H1 (cell line): ENCODE measurements around the gene HMCN2.

ENCODE experiments used
- BRCA1 ChIP-seq: IDR thresholded peaks from 2 replicates; pipeline ENCODE4 v1.6.1; 2012; ENCODE audit warnings: low read depth, low read length, improper control_type of control experiment
- CHD2 ChIP-seq: IDR thresholded peaks from 2 replicates; pipeline ENCODE4 v1.6.1; 2012; ENCODE audit warnings: low read length, improper control_type of control experiment
- GABPA ChIP-seq: IDR thresholded peaks from 2 replicates; pipeline ENCODE4 v1.6.1; 2011; ENCODE audit warnings: mild to moderate bottlenecking, low read length, moderate library complexity, borderline replicate concordance; ENCODE audit not compliant: insufficient read depth
- JUN ChIP-seq: IDR thresholded peaks from 2 replicates; pipeline ENCODE4 v1.6.1; 2011; ENCODE audit warnings: low read depth, mild to moderate bottlenecking, improper control_type of control experiment, low read length
- KDM1A ChIP-seq: fragments of 200-600, 300-600 bp; sonication (generic); IDR thresholded peaks from 2 replicates; pipeline ENCODE4 v1.7.1; 2016; ENCODE audit warnings: mild to moderate bottlenecking, low read length, borderline replicate concordance
- MAX ChIP-seq: IDR thresholded peaks from 2 replicates; pipeline ENCODE4 v1.6.1; 2012; ENCODE audit warnings: inconsistent platforms
- POLR2AphosphoS5 ChIP-seq: IDR thresholded peaks from 2 replicates; pipeline ENCODE4 v1.6.1; 2011; ENCODE audit warnings: low read depth, low read length
- RAD21 ChIP-seq, 2 experiments: IDR thresholded peaks in 1 of 2; conservative IDR thresholded peaks in 1 of 2; 2 replicates each; pipeline ENCODE4 v1.6.1; 2011; ENCODE audit warnings: low read depth in 2 of 2, low read length in 2 of 2, improper control_type of control experiment in 1 of 2, inconsistent platforms in 1 of 2, mild to moderate bottlenecking in 1 of 2, moderate library complexity in 1 of 2
- YY1 ChIP-seq: IDR thresholded peaks from 2 replicates; pipeline ENCODE4 v1.6.1; 2011; ENCODE audit warnings: low read depth, mild to moderate bottlenecking, low read length
- TF ChIP-seq, protein P1 (sequence below), 3 experiments: IDR thresholded peaks; 1 replicate in 2 of 3; 2 replicates in 1 of 3; pipeline versions ENCODE4 v1.5.1 to v1.6.1; 2011; ENCODE audit warnings: low read length in 3 of 3, mild to moderate bottlenecking in 3 of 3, inconsistent platforms in 2 of 3, low read depth in 1 of 3, moderate library complexity in 1 of 3; ENCODE audit not compliant: insufficient read depth in 1 of 3; ENCODE audit errors: control extremely low read depth in 1 of 3

DNA sequence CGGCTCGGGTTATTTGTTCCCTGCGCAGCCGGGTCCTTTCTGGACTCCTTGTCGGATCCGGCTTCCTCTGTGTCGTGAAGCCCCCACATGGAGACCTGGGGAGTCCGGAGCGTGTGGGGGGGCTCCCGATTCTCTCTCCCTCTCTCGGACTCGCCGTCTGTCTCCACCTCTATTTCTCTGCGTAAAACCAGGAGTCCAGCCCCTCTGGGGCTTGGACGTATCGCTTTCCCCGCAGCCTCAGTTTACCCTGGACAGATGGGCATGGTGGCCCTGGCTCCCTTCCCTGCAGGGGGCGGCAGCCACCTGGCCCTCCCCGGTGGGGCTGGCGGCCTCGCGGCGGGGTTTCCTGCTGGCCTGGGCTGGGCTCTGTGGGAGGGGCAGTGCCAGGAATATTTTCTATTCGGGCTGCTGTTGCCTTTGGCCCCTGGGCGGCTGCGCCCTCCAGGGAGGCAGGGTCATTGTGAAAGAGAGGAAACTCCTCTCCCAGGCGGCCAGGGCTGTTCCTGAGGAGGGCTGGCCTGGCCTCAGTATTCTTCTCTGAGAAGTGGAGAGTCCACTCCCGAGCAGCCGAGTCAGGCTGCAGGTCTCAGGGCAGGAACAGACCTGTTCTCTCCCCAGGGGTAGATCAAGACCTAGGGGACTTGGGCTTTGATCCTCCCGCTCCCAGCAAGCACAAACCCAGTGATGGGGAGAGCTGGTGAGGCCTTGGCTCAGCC lies 179.9 kb downstream of the HMCN2 start:
- TF ChIP-seq YY1 (no peak), MAX (no peak), BRCA1 (no peak), KDM1A (no peak), GABPA (no peak), JUN (no peak), POLR2AphosphoS5 (no peak), RAD21 (IDR thresholded peaks at IDR 0.05 in 1 of 2, conservative IDR thresholded peaks at IDR 0.05 in 1 of 2; ENCODE audit: low read depth in 2 of 2, low read length in 2 of 2) (no peak), CHD2 (no peak)
- TF ChIP-seq, protein P1, sequence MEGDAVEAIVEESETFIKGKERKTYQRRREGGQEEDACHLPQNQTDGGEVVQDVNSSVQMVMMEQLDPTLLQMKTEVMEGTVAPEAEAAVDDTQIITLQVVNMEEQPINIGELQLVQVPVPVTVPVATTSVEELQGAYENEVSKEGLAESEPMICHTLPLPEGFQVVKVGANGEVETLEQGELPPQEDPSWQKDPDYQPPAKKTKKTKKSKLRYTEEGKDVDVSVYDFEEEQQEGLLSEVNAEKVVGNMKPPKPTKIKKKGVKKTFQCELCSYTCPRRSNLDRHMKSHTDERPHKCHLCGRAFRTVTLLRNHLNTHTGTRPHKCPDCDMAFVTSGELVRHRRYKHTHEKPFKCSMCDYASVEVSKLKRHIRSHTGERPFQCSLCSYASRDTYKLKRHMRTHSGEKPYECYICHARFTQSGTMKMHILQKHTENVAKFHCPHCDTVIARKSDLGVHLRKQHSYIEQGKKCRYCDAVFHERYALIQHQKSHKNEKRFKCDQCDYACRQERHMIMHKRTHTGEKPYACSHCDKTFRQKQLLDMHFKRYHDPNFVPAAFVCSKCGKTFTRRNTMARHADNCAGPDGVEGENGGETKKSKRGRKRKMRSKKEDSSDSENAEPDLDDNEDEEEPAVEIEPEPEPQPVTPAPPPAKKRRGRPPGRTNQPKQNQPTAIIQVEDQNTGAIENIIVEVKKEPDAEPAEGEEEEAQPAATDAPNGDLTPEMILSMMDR (IDR thresholded peaks at IDR 0.05; ENCODE audit: control extremely low read depth in 1 of 3, insufficient read depth in 1 of 3, low read depth in 1 of 3, low read length in 3 of 3): no peak
